ENCODE results near the gene OR11H7.

The OR11H7 gene

DNA sequence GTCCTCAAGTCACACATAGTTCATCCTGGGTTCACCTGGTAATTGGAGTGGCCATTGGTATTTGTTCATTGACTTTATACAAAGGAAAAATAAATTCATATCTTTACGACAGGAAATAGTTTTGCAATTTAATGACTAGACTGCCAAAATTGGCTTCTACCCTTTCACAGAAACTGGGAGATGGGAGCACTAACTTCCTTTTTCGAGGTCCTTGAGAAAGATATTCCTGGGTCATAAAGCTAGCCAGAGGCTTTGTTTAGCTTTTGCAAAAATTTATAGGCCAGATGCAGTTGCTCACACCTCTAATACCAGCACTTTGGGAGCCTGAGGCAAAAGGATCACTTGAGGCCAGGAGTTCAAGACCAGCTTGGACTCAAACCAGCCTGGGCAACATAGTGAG, 48.3 kb upstream of the OR11H7 start:
- H3K27ac ChIP-seq (ENCODE audit: low read length), result no peak overlapping the region
- H4K20me1 ChIP-seq (ENCODE audit: insufficient read depth, low read length), result no peaks in the 10 kb centered on the region
- H3K9me2 ChIP-seq (replicated peaks; ENCODE audit: insufficient read depth, low read length), result no peaks in the 10 kb centered on the region
- no peaks in the 10 kb centered on the region for H3K27me3 ChIP-seq (replicated peaks; ENCODE audit: insufficient read depth, low read length)
- no peaks in the 10 kb centered on the region for H3K36me3 ChIP-seq (replicated peaks; ENCODE audit: insufficient read depth, low read length)
- no peaks in the 10 kb centered on the region for H3K4me1 ChIP-seq (ENCODE audit: low read length)
- H3K79me2 ChIP-seq (ENCODE audit: low read length), result no peaks in the 10 kb centered on the region
- DNase-seq, result no peak
- no peaks in the 10 kb centered on the region for H3F3A ChIP-seq (ENCODE audit: insufficient read depth, low read length)
- no peak overlapping the region for H3K9ac ChIP-seq (ENCODE audit: low read length)
- H2AFZ ChIP-seq (ENCODE audit: low read length), result no peak overlapping the region
- H3K4me2 ChIP-seq (ENCODE audit: low read depth, low read length), result no peak overlapping the region
- H3K9me3 ChIP-seq (replicated peaks; ENCODE audit: insufficient read depth, low read length), result no peaks in the 10 kb centered on the region
- no peak overlapping the region for H3K4me3 ChIP-seq (ENCODE audit: low read length)
- no peak for TF ChIP-seq EZH2 (optimal IDR thresholded peaks at IDR 0.05; ENCODE audit: low read depth, low read length)
- TF ChIP-seq EZH2phosphoT487 (IDR thresholded peaks at IDR 0.05; ENCODE audit: low read length), result no peak
- TF ChIP-seq, protein P1, sequence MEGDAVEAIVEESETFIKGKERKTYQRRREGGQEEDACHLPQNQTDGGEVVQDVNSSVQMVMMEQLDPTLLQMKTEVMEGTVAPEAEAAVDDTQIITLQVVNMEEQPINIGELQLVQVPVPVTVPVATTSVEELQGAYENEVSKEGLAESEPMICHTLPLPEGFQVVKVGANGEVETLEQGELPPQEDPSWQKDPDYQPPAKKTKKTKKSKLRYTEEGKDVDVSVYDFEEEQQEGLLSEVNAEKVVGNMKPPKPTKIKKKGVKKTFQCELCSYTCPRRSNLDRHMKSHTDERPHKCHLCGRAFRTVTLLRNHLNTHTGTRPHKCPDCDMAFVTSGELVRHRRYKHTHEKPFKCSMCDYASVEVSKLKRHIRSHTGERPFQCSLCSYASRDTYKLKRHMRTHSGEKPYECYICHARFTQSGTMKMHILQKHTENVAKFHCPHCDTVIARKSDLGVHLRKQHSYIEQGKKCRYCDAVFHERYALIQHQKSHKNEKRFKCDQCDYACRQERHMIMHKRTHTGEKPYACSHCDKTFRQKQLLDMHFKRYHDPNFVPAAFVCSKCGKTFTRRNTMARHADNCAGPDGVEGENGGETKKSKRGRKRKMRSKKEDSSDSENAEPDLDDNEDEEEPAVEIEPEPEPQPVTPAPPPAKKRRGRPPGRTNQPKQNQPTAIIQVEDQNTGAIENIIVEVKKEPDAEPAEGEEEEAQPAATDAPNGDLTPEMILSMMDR (IDR thresholded peaks at IDR 0.05; ENCODE audit: low read length), result no peak

DNA sequence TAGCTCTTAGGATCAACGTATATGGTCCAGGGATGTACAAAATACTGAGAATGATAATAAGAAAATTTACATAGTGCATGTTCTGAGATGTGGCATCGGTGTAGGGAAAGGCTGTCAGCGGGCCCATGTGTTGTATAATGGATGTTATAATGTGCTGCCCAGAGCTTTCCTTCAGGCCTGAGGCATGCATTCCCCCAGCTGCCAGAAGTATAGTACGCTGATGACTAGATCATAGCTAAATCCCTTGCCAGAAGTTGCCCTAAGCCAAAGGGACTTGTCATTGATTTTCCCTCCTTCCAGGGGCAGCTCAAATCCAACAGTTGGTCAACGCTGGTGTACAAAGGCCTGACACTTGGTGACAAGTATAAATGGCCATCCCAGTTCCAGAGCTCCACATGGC, 44.6 kb upstream of the OR11H7 start:
- Histone ChIP-seq H3K4me3 (ENCODE audit: low read length) (no peak overlapping the region), H3K4me1 (ENCODE audit: low read length) (no peaks in the 10 kb centered on the region), H3K4me2 (ENCODE audit: low read depth, low read length) (no peak overlapping the region), H3K9ac (ENCODE audit: low read length) (no peak overlapping the region), H2AFZ (ENCODE audit: low read length) (no peak overlapping the region), H3K79me2 (ENCODE audit: low read length) (no peaks in the 10 kb centered on the region), H3K27ac (ENCODE audit: low read length) (no peak overlapping the region), H4K20me1 (ENCODE audit: insufficient read depth, low read length) (no peaks in the 10 kb centered on the region), H3K9me2 (replicated peaks; ENCODE audit: insufficient read depth, low read length) (no peaks in the 10 kb centered on the region), H3K36me3 (replicated peaks; ENCODE audit: insufficient read depth, low read length) (no peaks in the 10 kb centered on the region), H3F3A (ENCODE audit: insufficient read depth, low read length) (no peaks in the 10 kb centered on the region), H3K9me3 (replicated peaks; ENCODE audit: insufficient read depth, low read length) (no peaks in the 10 kb centered on the region), H3K27me3 (replicated peaks; ENCODE audit: insufficient read depth, low read length) (no peaks in the 10 kb centered on the region)
- DNase-seq, result no peak
- no peak for TF ChIP-seq EZH2phosphoT487 (IDR thresholded peaks at IDR 0.05; ENCODE audit: low read length)

DNA sequence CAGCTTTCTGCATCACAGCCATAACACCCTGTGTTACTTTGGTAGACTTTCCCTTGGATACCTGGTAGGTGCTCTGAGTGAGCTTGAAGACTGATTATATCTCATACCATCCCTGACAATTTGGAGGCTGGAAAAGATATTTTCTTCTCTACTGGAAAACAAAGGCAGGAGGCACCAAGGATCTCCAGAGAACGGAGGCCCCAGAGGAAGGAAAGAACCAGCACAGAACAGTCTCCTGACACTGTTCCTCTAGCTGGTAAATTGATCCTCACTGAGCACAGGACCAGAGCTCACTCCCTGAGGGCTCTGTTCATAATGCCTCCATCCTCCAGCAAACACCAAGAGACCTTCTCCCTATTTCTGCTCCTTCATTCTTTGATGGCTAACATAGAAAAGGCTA, 38.2 kb upstream of the OR11H7 start, which contains the start of gene OR11G2:
OR11G2 (plus strand) TSS at position 301 of the 400 bp plus-strand sequence. CDS start 6,542 bp downstream, outside the sequence.
- Histone ChIP-seq H3K27ac (ENCODE audit: low read length) (no peak within 1 kb of the TSS), H3K9me3 (replicated peaks; ENCODE audit: insufficient read depth, low read length) (no peaks in the 10 kb centered on the region), H3K4me2 (ENCODE audit: low read depth, low read length) (no peak within 1 kb of the TSS), H3K9me2 (replicated peaks; ENCODE audit: insufficient read depth, low read length) (no peaks in the 10 kb centered on the region), H3F3A (ENCODE audit: insufficient read depth, low read length) (no peaks in the 10 kb centered on the region), H3K36me3 (replicated peaks; ENCODE audit: insufficient read depth, low read length) (no peaks in the 10 kb centered on the region), H3K4me3 (ENCODE audit: low read length) (no peak within 1 kb of the TSS), H3K27me3 (replicated peaks; ENCODE audit: insufficient read depth, low read length) (no peaks in the 10 kb centered on the region), H2AFZ (ENCODE audit: low read length) (no peak within 1 kb of the TSS), H3K79me2 (ENCODE audit: low read length) (no peaks in the 10 kb centered on the region), H3K9ac (ENCODE audit: low read length) (no peak within 1 kb of the TSS), H4K20me1 (ENCODE audit: insufficient read depth, low read length) (no peaks in the 10 kb centered on the region), H3K4me1 (ENCODE audit: low read length) (no peaks in the 10 kb centered on the region)
- no peak for TF ChIP-seq EZH2phosphoT487 (IDR thresholded peaks at IDR 0.05; ENCODE audit: low read length)
- no peak for TF ChIP-seq EZH2 (optimal IDR thresholded peaks at IDR 0.05; ENCODE audit: low read depth, low read length)
- TF ChIP-seq, protein P1 (IDR thresholded peaks at IDR 0.05; ENCODE audit: low read length), result no peak
- DNase-seq, result no peak

DNA sequence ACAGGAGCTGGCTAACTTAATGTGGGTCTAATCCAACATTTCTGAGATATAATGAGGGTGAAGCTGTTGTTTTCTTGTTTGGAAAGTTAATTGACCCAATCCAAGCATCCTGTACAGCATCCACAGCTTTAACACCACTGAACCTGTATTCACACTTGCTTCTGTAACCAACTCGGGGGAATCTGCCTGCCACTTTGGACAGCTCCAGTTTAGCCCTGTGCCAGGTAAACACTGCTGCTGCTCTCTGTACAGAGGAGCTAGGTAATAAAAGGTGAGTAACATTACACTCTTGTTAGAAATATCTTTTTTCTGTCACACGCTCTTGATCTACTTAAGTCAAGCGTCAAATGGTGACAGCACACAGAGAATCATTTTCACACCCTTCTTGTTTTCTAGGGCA, 37.4 kb upstream of the OR11H7 start:
- H3K27ac ChIP-seq (ENCODE audit: low read length), result no peak overlapping the region
- no peak for TF ChIP-seq EZH2 (optimal IDR thresholded peaks at IDR 0.05; ENCODE audit: low read depth, low read length)
- TF ChIP-seq, protein P1 (IDR thresholded peaks at IDR 0.05; ENCODE audit: low read length), result no peak
- no peak for TF ChIP-seq EZH2phosphoT487 (IDR thresholded peaks at IDR 0.05; ENCODE audit: low read length)
- no peak overlapping the region for H3K4me3 ChIP-seq (ENCODE audit: low read length)
- H3K9ac ChIP-seq (ENCODE audit: low read length), result no peak overlapping the region
- H2AFZ ChIP-seq (ENCODE audit: low read length), result no peak overlapping the region
- no peaks in the 10 kb centered on the region for H3K9me2 ChIP-seq (replicated peaks; ENCODE audit: insufficient read depth, low read length)
- no peak for DNase-seq
- H3K4me2 ChIP-seq (ENCODE audit: low read depth, low read length), result no peak overlapping the region
- no peaks in the 10 kb centered on the region for H3F3A ChIP-seq (ENCODE audit: insufficient read depth, low read length)
- H3K9me3 ChIP-seq (replicated peaks; ENCODE audit: insufficient read depth, low read length), result no peaks in the 10 kb centered on the region
- H3K4me1 ChIP-seq (ENCODE audit: low read length), result no peaks in the 10 kb centered on the region
- H3K36me3 ChIP-seq (replicated peaks; ENCODE audit: insufficient read depth, low read length), result no peaks in the 10 kb centered on the region
- H3K79me2 ChIP-seq (ENCODE audit: low read length), result no peaks in the 10 kb centered on the region
- H3K27me3 ChIP-seq (replicated peaks; ENCODE audit: insufficient read depth, low read length), result no peaks in the 10 kb centered on the region
- no peaks in the 10 kb centered on the region for H4K20me1 ChIP-seq (ENCODE audit: insufficient read depth, low read length)
